ENCODE data around the gene TLL2. TPM values are rescaled to one million over a fixed set of nuclear protein-coding genes. Genes with fewer than 3 reads are reported as not detected.

The TLL2 gene
- total and polyA plus RNA-seq, 2 donors, result 0.22 to 0.90 TPM

GRCh38 chr10:96352027-96352426 lies 161.7 kb downstream of the TLL2 start:
- H3K36me3 ChIP-seq (ENCODE audit: insufficient read depth), result no peaks in the 10 kb centered on the region
- no peaks in the 10 kb centered on the region for H3K4me1 ChIP-seq (ENCODE audit: insufficient read depth)
- no peak for DNase-seq (ENCODE audit: extremely low spot score)
- no peak overlapping the region for H3K4me3 ChIP-seq (ENCODE audit: low read depth, low read length)
- H3K27ac ChIP-seq (ENCODE audit: low read depth), result no peak overlapping the region

- 85% methylated on average over 1 of the region's 1 CpG for WGBS
- no peak for DNase-seq (ENCODE audit: extremely low spot score)
- H3K36me3 ChIP-seq (ENCODE audit: insufficient read depth), result no peaks in the 10 kb centered on the region
- no peaks in the 10 kb centered on the region for H3K4me1 ChIP-seq (ENCODE audit: insufficient read depth)
- H3K4me3 ChIP-seq (ENCODE audit: low read depth, low read length), result no peak overlapping the region
- no peak overlapping the region for H3K27ac ChIP-seq (ENCODE audit: low read depth)
These were observed 167.4 kb downstream of the TLL2 start for GRCh38 chr10:96346295-96346694.

GRCh38 chr10:96345222-96345621 lies 168.5 kb downstream of the TLL2 start:
- no peaks in the 10 kb centered on the region for H3K4me1 ChIP-seq (ENCODE audit: insufficient read depth)
- 48% methylated on average over 2 of the region's 2 CpGs for WGBS
- H3K36me3 ChIP-seq (ENCODE audit: insufficient read depth), result no peaks in the 10 kb centered on the region
- H3K4me3 ChIP-seq (ENCODE audit: low read depth, low read length), result no peak overlapping the region
- no peak overlapping the region for H3K27ac ChIP-seq (ENCODE audit: low read depth)
- no peak for DNase-seq (ENCODE audit: extremely low spot score)

GRCh38 chr10:96344178-96344577 lies 169.5 kb downstream of the TLL2 start:
- Histone ChIP-seq H3K4me3 (ENCODE audit: low read depth, low read length) (no peak overlapping the region), H3K36me3 (ENCODE audit: insufficient read depth) (no peaks in the 10 kb centered on the region), H3K27ac (ENCODE audit: low read depth) (no peak overlapping the region), H3K4me1 (ENCODE audit: insufficient read depth) (no peaks in the 10 kb centered on the region)
- 98% methylated on average over 4 of the region's 4 CpGs for WGBS
- DNase-seq (ENCODE audit: extremely low spot score), result no peak

- no peak overlapping the region for H3K27ac ChIP-seq (ENCODE audit: low read depth)
- H3K4me3 ChIP-seq (ENCODE audit: low read depth, low read length), result no peak overlapping the region
- 77% methylated on average over 4 of the region's 4 CpGs for WGBS
- no peaks in the 10 kb centered on the region for H3K36me3 ChIP-seq (ENCODE audit: insufficient read depth)
- no peaks in the 10 kb centered on the region for H3K4me1 ChIP-seq (ENCODE audit: insufficient read depth)
- no peak for DNase-seq (ENCODE audit: extremely low spot score)
These were observed 171.3 kb downstream of the TLL2 start for GRCh38 chr10:96342402-96342801.

GRCh38 chr10:96341219-96342182 lies 172.2 kb downstream of the TLL2 start:
- H3K27ac ChIP-seq (ENCODE audit: low read depth), result no peak overlapping the region
- no peaks in the 10 kb centered on the region for H3K36me3 ChIP-seq (ENCODE audit: insufficient read depth)
- no peak overlapping the region for H3K4me3 ChIP-seq (ENCODE audit: low read depth, low read length)
- no peaks in the 10 kb centered on the region for H3K4me1 ChIP-seq (ENCODE audit: insufficient read depth)
- no peak for DNase-seq (ENCODE audit: extremely low spot score)
- WGBS, result 68% methylated on average over 5 of the region's 5 CpGs

- H3K4me1 ChIP-seq (ENCODE audit: insufficient read depth), result no peaks in the 10 kb centered on the region
- WGBS, result 41% methylated on average over 7 of the region's 7 CpGs
- no peak overlapping the region for H3K4me3 ChIP-seq (ENCODE audit: low read depth, low read length)
- H3K36me3 ChIP-seq (ENCODE audit: insufficient read depth), result no peaks in the 10 kb centered on the region
- no peak for DNase-seq (ENCODE audit: extremely low spot score)
- H3K27ac ChIP-seq (ENCODE audit: low read depth), result no peak overlapping the region
These were observed 173.5 kb downstream of the TLL2 start for GRCh38 chr10:96339956-96340904.

- Histone ChIP-seq H3K27ac (ENCODE audit: low read depth) (no peak overlapping the region), H3K4me3 (ENCODE audit: low read depth, low read length) (no peak overlapping the region), H3K4me1 (ENCODE audit: insufficient read depth) (no peaks in the 10 kb centered on the region), H3K36me3 (ENCODE audit: insufficient read depth) (no peaks in the 10 kb centered on the region)
- DNase-seq (ENCODE audit: extremely low spot score), result no peak
- WGBS, result 92% methylated on average over 4 of the region's 4 CpGs
These were observed 174.3 kb downstream of the TLL2 start for GRCh38 chr10:96339383-96339782.

GRCh38 chr10:96338279-96338925 lies 175.3 kb downstream of the TLL2 start:
- 32% methylated on average over 5 of the region's 5 CpGs for WGBS
- no peak for DNase-seq (ENCODE audit: extremely low spot score)
- no peak overlapping the region for H3K27ac ChIP-seq (ENCODE audit: low read depth)
- no peaks in the 10 kb centered on the region for H3K36me3 ChIP-seq (ENCODE audit: insufficient read depth)
- H3K4me1 ChIP-seq (ENCODE audit: insufficient read depth), result no peaks in the 10 kb centered on the region
- no peak overlapping the region for H3K4me3 ChIP-seq (ENCODE audit: low read depth, low read length)

- H3K4me1 ChIP-seq (ENCODE audit: insufficient read depth), result no peaks in the 10 kb centered on the region
- no peak overlapping the region for H3K4me3 ChIP-seq (ENCODE audit: low read depth, low read length)
- DNase-seq (ENCODE audit: extremely low spot score), result no peak
- H3K27ac ChIP-seq (ENCODE audit: low read depth), result no peak overlapping the region
- WGBS, result 90% methylated on average over 2 of the region's 2 CpGs
- H3K36me3 ChIP-seq (ENCODE audit: insufficient read depth), result no peaks in the 10 kb centered on the region
These were observed 176.6 kb downstream of the TLL2 start for GRCh38 chr10:96337106-96337505.

- H3K4me1 ChIP-seq (ENCODE audit: insufficient read depth), result no peaks in the 10 kb centered on the region
- H3K27ac ChIP-seq (ENCODE audit: low read depth), result no peak overlapping the region
- DNase-seq (ENCODE audit: extremely low spot score), result no peak
- no peak overlapping the region for H3K4me3 ChIP-seq (ENCODE audit: low read depth, low read length)
- 43% methylated on average over 5 of the region's 5 CpGs for WGBS
- H3K36me3 ChIP-seq (ENCODE audit: insufficient read depth), result no peaks in the 10 kb centered on the region
These were observed 178.9 kb downstream of the TLL2 start for GRCh38 chr10:96334616-96335526.

- no peaks in the 10 kb centered on the region for H3K4me1 ChIP-seq (ENCODE audit: insufficient read depth)
- DNase-seq (ENCODE audit: extremely low spot score), result no peak
- no peaks in the 10 kb centered on the region for H3K36me3 ChIP-seq (ENCODE audit: insufficient read depth)
- 67% methylated on average over 1 of the region's 1 CpG for WGBS
- no peak overlapping the region for H3K27ac ChIP-seq (ENCODE audit: low read depth)
- no peak overlapping the region for H3K4me3 ChIP-seq (ENCODE audit: low read depth, low read length)
These were observed 180.6 kb downstream of the TLL2 start for GRCh38 chr10:96333101-96333500.
